Mesendoderm (in vitro differentiated cells): ENCODE results near the gene STX2.
"Not testable (repeated sequence)": the region's sequence is repeated elsewhere in the genome, so short reads cannot be mapped to it uniquely, and the experiment has no call there.

Experiments
- DNase-seq: peaks from one replicate; pipeline ENCODE4 v3.0.0; 2013
- H2AK5ac ChIP-seq: 2 replicates; pipeline ENCODE4 v1.6.1; 2013; ENCODE audit warnings: low read length, inconsistent platforms
- H2BK120ac ChIP-seq: 2 replicates; pipeline ENCODE4 v1.6.1; 2013; ENCODE audit warnings: low read depth, mild to moderate bottlenecking, low read length, moderate library complexity, mixed read lengths
- H2BK15ac ChIP-seq: replicated peaks from 2 replicates; pipeline ENCODE4 v1.6.1; 2013; ENCODE audit warnings: low read depth, mild to moderate bottlenecking, moderate library complexity
- H2BK5ac ChIP-seq: 2 replicates; pipeline ENCODE4 v1.6.1; 2013; ENCODE audit warnings: low read length, inconsistent platforms
- H3K18ac ChIP-seq: 2 replicates; pipeline ENCODE4 v1.6.1; 2013; ENCODE audit warnings: mild to moderate bottlenecking, low read length, mixed read lengths
- H3K23ac ChIP-seq: one replicate; pipeline ENCODE4 v1.6.1; 2013; ENCODE audit warnings: low read length
- H3K27ac ChIP-seq: 2 replicates; pipeline ENCODE4 v1.5.1; 2013; ENCODE audit warnings: low read depth, mild to moderate bottlenecking, inconsistent platforms, low read length, moderate library complexity
- H3K27me3 ChIP-seq: 2 replicates; pipeline ENCODE4 v1.6.1; 2013; ENCODE audit warnings: low read length, control low read depth, mild to moderate bottlenecking, inconsistent platforms; ENCODE audit not compliant: insufficient read depth, poor library complexity
- H3K36me3 ChIP-seq: 2 replicates; pipeline ENCODE4 v1.6.1; 2013; ENCODE audit warnings: low read length, inconsistent platforms; ENCODE audit not compliant: control insufficient read depth, insufficient read depth
- H3K4ac ChIP-seq: one replicate; pipeline ENCODE4 v1.6.1; 2013; ENCODE audit warnings: low read depth, mild to moderate bottlenecking, low read length, moderate library complexity
- H3K4me1 ChIP-seq: 2 replicates; pipeline ENCODE4 v1.6.1; 2013; ENCODE audit warnings: low read depth, low read length, inconsistent platforms; ENCODE audit not compliant: control insufficient read depth
- H3K4me2 ChIP-seq: 2 replicates; pipeline ENCODE4 v1.6.1; 2013; ENCODE audit warnings: low read length
- H3K4me3 ChIP-seq: 2 replicates; pipeline ENCODE4 v1.5.1; 2013; ENCODE audit warnings: mild to moderate bottlenecking, low read length
- H3K56ac ChIP-seq: one replicate; pipeline ENCODE4 v1.6.1; 2013; ENCODE audit warnings: low read length
- H3K79me1 ChIP-seq: 2 replicates; pipeline ENCODE4 v1.6.1; 2013; ENCODE audit warnings: low read length, inconsistent platforms
- H3K79me2 ChIP-seq: 2 replicates; pipeline ENCODE4 v1.6.1; 2013; ENCODE audit warnings: mild to moderate bottlenecking, low read length; ENCODE audit not compliant: control insufficient read depth, insufficient read depth
- H3K9ac ChIP-seq: 2 replicates; pipeline ENCODE4 v1.6.1; 2013; ENCODE audit warnings: low read length, inconsistent platforms
- H4K5ac ChIP-seq: one replicate; pipeline ENCODE4 v1.6.1; 2013; ENCODE audit warnings: low read length
- H4K8ac ChIP-seq: one replicate; pipeline ENCODE4 v1.6.1; 2013; ENCODE audit warnings: low read depth, mild to moderate bottlenecking, control low read depth, low read length, moderate library complexity
- WGBS: extraction: QIAGEN DNeasy Blood & Tissue Kit; methylation state at CpG from one replicate; pipeline ENCODE4 v1.1.7; 2013; ENCODE audit warnings: low lambda C conversion rate, missing lambda C conversion rate; ENCODE audit not compliant: insufficient coverage; ENCODE audit errors: extremely low coverage; 5-methylcytosine and 5-hydroxymethylcytosine counted together

The STX2 gene

DNA sequence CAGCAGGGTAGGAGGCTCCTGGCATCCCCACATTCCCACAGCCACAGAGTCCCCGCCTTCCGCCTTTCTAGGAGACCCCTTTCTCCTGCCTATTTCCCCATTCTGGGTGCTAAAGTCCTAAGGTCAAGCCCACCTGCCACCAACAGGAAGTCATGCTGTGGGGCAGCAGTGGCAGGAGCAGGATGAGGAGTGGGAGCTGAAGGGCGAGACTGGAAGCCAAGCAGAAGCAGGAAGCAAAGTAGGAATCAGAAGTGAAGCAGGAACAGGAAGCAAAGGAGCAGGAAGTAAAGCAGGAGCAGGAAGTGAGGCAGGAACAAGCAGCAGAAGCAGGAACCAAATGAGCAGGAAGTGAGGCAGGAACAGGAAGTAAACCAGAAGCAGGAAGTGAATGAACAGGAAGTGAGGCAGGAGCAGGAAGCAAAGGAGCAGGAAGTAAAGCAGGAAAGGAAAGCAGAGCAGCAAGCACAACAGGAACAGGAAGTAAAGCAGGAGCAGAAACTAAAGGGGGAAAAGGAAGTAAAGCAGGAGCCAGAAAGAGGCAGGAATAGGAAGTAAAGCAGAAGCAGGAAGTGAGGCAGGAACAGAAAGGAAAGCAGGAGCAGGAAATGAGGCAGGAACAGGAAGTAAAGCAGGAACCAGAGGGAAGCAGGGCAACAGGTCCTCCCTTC lies 84.7 kb downstream of the STX2 start:
- Histone ChIP-seq H3K4me1 (no peaks in the 10 kb centered on the region), H3K27me3 (no peaks in the 10 kb centered on the region), H3K56ac (no peak overlapping the region), H3K36me3 (no peaks in the 10 kb centered on the region), H3K4ac (no peak overlapping the region), H3K4me3 (no peak overlapping the region), H2BK15ac (no peak overlapping the region), H3K18ac (no peak overlapping the region), H3K9ac (no peak overlapping the region), H3K23ac (no peak overlapping the region), H2BK5ac (no peak overlapping the region), H3K79me2 (no peaks in the 10 kb centered on the region), H3K27ac (no peak overlapping the region), H4K8ac (no peak overlapping the region), H3K79me1 (no peaks in the 10 kb centered on the region), H3K4me2 (no peak overlapping the region), H2AK5ac (no peak overlapping the region), H4K5ac (no peak overlapping the region), H2BK120ac (no peak overlapping the region)
- DNase-seq: no peak
- WGBS: no CpG with 5 or more reads among the region's 3 CpGs

DNA sequence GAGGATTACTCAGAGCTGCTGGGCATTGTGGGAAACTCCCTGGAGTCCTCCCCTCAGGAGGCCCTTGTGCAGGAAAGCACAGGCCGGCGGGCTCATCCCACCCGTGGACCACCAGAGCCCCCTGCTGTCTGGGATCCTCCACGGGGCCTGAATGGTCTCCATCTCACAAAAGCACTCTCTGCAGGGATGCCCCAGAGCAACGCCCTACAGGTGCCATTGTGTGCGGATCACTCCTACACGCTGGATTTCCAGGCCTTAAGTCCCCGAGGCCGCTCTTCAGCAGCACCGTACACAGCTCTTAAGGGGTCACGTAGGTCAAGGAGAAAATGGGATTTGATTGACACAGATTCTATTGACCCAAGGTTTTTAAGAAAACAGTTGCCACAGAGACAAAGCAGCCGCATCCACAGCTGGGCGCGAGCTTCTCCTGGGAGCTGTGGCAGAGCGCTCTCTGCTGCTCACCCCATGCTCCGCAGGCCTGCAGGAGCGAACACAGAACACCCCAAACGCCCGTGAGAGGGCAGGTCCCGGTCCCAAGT lies 86.3 kb downstream of the STX2 start:
- H4K8ac ChIP-seq: no peak overlapping the region
- no peaks in the 10 kb centered on the region for H3K36me3 ChIP-seq
- no peak overlapping the region for H2BK120ac ChIP-seq
- no CpG with 5 or more reads among the region's 20 CpGs for WGBS
- H3K4me1 ChIP-seq: peaks cover 2% of the 10 kb centered on the region
- H4K5ac ChIP-seq: no peak overlapping the region
- no peak overlapping the region for H2AK5ac ChIP-seq
- no peak overlapping the region for H3K23ac ChIP-seq
- no peak overlapping the region for H3K4ac ChIP-seq
- no peaks in the 10 kb centered on the region for H3K79me2 ChIP-seq
- H3K27me3 ChIP-seq: no peaks in the 10 kb centered on the region
- no peak overlapping the region for H2BK5ac ChIP-seq
- H3K27ac ChIP-seq: no peak overlapping the region
- H2BK15ac ChIP-seq: no peak overlapping the region
- H3K4me3 ChIP-seq: no peak overlapping the region
- H3K79me1 ChIP-seq: no peaks in the 10 kb centered on the region
- H3K4me2 ChIP-seq: no peak overlapping the region
- no peak overlapping the region for H3K18ac ChIP-seq
- H3K56ac ChIP-seq: no peak overlapping the region
- no peak overlapping the region for H3K9ac ChIP-seq
- peak; percentile 83 for DNase-seq

DNA sequence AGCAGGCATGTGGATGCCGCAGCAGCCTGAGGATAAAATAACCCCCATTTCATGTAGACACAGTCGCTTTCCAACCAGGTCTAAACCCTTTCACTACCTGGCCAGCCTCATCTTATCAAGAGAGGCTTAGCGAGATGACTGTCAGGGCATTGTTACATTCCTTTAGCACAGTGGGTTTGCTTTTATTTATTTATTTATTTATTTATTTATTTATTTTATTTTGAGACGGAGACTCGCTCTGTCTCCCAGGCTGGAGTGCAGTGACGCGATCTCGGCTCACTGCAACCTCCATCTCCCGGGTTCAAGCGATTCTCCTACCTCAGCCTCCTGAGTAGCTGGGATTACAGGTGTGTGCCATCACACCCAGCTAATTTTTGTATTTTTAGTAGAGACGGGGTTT lies 87.0 kb downstream of the STX2 start:
- H3K36me3 ChIP-seq, H3K4ac ChIP-seq, DNase-seq, H3K79me1 ChIP-seq, H3K18ac ChIP-seq, H3K9ac ChIP-seq, H2BK15ac ChIP-seq, H3K23ac ChIP-seq, H3K4me3 ChIP-seq, H3K4me2 ChIP-seq, H4K8ac ChIP-seq, H3K4me1 ChIP-seq, H3K79me2 ChIP-seq, H3K27ac ChIP-seq, H2BK120ac ChIP-seq, H3K27me3 ChIP-seq, H4K5ac ChIP-seq: not testable (repeated sequence)
- peak overlapping the region; percentile 72 for H2BK5ac ChIP-seq
- peak overlapping the region; percentile 65 for H2AK5ac ChIP-seq
- no CpG with 5 or more reads among the region's 11 CpGs for WGBS
- peak overlapping the region; percentile 46 for H3K56ac ChIP-seq

DNA sequence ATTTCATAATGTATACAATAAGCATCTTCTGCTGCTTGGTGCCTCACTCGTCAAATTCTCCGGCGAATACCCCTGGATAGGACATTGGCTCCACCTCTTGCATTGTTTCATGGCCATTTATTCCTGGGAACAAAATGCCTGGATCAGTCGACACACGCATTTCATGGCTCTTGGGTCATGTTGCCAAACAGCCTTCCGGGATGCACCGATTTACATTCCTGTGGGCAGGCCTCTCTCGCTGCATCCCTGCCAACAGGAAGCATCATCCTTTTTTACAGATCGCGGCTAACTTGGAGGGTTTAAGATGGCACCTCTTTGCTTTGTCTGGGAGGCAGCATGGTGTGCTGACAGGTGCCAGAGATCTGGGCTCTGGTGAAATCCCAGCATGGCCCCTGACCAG lies 90.3 kb downstream of the STX2 start:
- Histone ChIP-seq H3K79me2 (no peaks in the 10 kb centered on the region), H4K8ac (no peak overlapping the region), H3K79me1 (no peaks in the 10 kb centered on the region), H3K4me1 (peaks cover 4% of the 10 kb centered on the region), H3K4me3 (no peak overlapping the region), H2BK15ac (no peak overlapping the region), H3K23ac (no peak overlapping the region), H3K36me3 (no peaks in the 10 kb centered on the region), H3K18ac (no peak overlapping the region), H2BK120ac (no peak overlapping the region), H3K27ac (no peak overlapping the region), H3K4ac (no peak overlapping the region), H2AK5ac (no peak overlapping the region), H3K4me2 (no peak overlapping the region), H4K5ac (no peak overlapping the region), H3K9ac (no peak overlapping the region), H2BK5ac (no peak overlapping the region), H3K27me3 (no peaks in the 10 kb centered on the region), H3K56ac (no peak overlapping the region)
- DNase-seq: no peak
- no CpG with 5 or more reads among the region's 10 CpGs for WGBS

DNA sequence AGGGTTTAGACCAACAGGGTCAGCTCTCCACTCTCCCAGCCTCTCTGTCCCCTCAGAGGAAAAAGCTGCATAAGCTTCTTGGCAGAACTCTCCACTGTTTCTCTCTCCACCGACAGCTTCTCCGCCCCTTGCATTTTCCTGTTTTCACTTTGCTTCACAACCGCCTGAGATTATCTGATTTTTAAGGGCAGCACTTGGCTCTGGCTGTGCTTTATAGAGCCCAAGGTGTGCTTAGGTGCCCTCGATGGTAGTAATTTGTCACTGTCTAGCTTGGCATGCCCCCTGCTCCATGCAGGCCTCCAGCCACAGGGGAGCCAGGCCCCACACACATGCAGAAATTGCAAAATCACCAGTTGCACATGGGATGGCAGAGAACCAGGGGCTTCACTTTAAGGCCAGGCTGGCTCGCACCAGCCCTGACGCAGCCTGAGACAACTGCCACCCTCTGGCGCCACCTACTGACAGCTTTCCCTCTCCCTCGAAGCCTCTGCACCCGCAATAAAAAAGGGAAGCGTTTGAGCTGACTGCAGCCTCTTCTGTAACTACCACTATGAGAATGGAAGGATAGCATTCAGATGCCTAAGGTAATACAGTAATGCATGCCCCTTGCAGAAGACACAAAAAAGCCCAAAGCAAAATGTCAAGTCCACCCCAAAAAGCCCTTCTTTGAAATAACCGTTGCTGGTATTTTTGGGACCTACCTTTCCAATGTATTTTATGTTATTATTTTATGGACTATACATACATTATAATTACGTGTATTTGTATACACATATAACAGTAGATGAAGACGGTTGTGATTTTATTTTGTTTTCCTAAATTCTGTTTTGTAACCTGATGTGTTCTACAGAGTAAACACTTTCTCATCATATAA lies 90.9 kb downstream of the STX2 start:
- H3K18ac ChIP-seq: no peak overlapping the region
- no peak overlapping the region for H3K56ac ChIP-seq
- WGBS: no CpG with 5 or more reads among the region's 13 CpGs
- H3K4me1 ChIP-seq: peaks cover 4% of the 10 kb centered on the region
- no peaks in the 10 kb centered on the region for H3K79me2 ChIP-seq
- no peak overlapping the region for H4K5ac ChIP-seq
- no peak overlapping the region for H2AK5ac ChIP-seq
- H3K79me1 ChIP-seq: no peaks in the 10 kb centered on the region
- H3K4ac ChIP-seq: no peak overlapping the region
- H3K4me3 ChIP-seq: no peak overlapping the region
- no peak overlapping the region for H2BK120ac ChIP-seq
- no peak overlapping the region for H3K23ac ChIP-seq
- H2BK15ac ChIP-seq: no peak overlapping the region
- H3K9ac ChIP-seq: no peak overlapping the region
- no peak overlapping the region for H2BK5ac ChIP-seq
- no peaks in the 10 kb centered on the region for H3K27me3 ChIP-seq
- no peak overlapping the region for H3K27ac ChIP-seq
- H4K8ac ChIP-seq: no peak overlapping the region
- peak; percentile 81 for DNase-seq
- no peaks in the 10 kb centered on the region for H3K36me3 ChIP-seq
- H3K4me2 ChIP-seq: no peak overlapping the region
